Left renal pelvis (tissue), 4 donors: Measurements from ENCODE around the gene ESAM. TPM values are rescaled to one million over a fixed set of nuclear protein-coding genes. Genes with fewer than 3 reads are reported as not detected.
"Not testable (repeated sequence)": the region's sequence is repeated elsewhere in the genome, so short reads cannot be mapped to it uniquely, and the experiment has no call there.

Experiments
- DNase-seq, 4 donors: peaks; one replicate each; pipeline ENCODE4 v3.0.0-alpha.2; 2013; ENCODE audit warnings: low read depth in 4 of 4, low spot score in 3 of 4
- polyA plus RNA-seq, 4 donors: library from polyadenylated mRNA; unstranded; fragments of 120-200 nt; gene quantifications; one replicate each; pipeline ENCODE4 v1.2.1, GENCODE V29; 2013; ENCODE audit not compliant: insufficient read length in 4 of 4

ESAM gene
- polyA plus RNA-seq, 4 donors = 39.0 to 71.8 (median 67.0) TPM

- DNase-seq = no peak
Measured at GRCh38 chr11:124776865-124777645, 15.0 kb upstream of the ESAM start.

GRCh38 chr11:124770959-124771358, 8.9 kb upstream of the ESAM start:
- DNase-seq = not testable (repeated sequence)

- no peak for DNase-seq
Measured at GRCh38 chr11:124769806-124770774, 8.0 kb upstream of the ESAM start.

- DNase-seq = no peak
Measured at GRCh38 chr11:124768914-124769313, 6.8 kb upstream of the ESAM start.

GRCh38 chr11:124766156-124766555, 4.1 kb upstream of the ESAM start:
- no peak for DNase-seq

GRCh38 chr11:124763156-124763947, 1.3 kb upstream of the ESAM start:
- no peak for DNase-seq

- DNase-seq = no peak
Measured at GRCh38 chr11:124762624-124763155, 600 bp upstream of the ESAM start.

GRCh38 chr11:124761301-124762104, 587 bp downstream of the ESAM start:
- no peak for DNase-seq

- no peak for DNase-seq
Measured at GRCh38 chr11:124760806-124761205, 1.3 kb downstream of the ESAM start.

- no peak for DNase-seq
Measured at GRCh38 chr11:124760205-124760652, 1.9 kb downstream of the ESAM start.

GRCh38 chr11:124759266-124760204, 2.6 kb downstream of the ESAM start:
- no peak for DNase-seq

- DNase-seq = no peak
Measured at GRCh38 chr11:124758355-124759265, 3.5 kb downstream of the ESAM start.

- no peak for DNase-seq
Measured at GRCh38 chr11:124757320-124757719, 4.8 kb downstream of the ESAM start.

- DNase-seq = no peak
Measured at GRCh38 chr11:124756753-124757227, 5.3 kb downstream of the ESAM start.

GRCh38 chr11:124756033-124756752, 5.9 kb downstream of the ESAM start:
- no peak for DNase-seq

- no peak for DNase-seq
Measured at GRCh38 chr11:124754710-124755109, 7.4 kb downstream of the ESAM start.

GRCh38 chr11:124754309-124754708, 7.8 kb downstream of the ESAM start:
- no peak for DNase-seq
